Stimulated activated CD8-positive, alpha-beta memory T cell treated with anti-CD3 and anti-CD28 coated beads, Interleukin-7, amount 100 ng/mL, for 4 hours (primary cell): ENCODE results near the gene USP37.

Experiments used
- DNase-seq, 2 donors: peaks; one replicate each; pipeline ENCODE4 v3.0.0-alpha.2; 2020; ENCODE audit warnings: low read depth in 2 of 2

USP37 gene

GRCh38 chr2:218474527-218474926 is 93.6 kb downstream of the USP37 start:
- no peak for DNase-seq

- no peak for DNase-seq
These were observed 95.2 kb downstream of the USP37 start for GRCh38 chr2:218472988-218473387.

- DNase-seq, result no peak
These were observed 96.2 kb downstream of the USP37 start for GRCh38 chr2:218471982-218472381.

- no peak for DNase-seq
These were observed 97.1 kb downstream of the USP37 start for GRCh38 chr2:218471036-218471435.

- DNase-seq, result no peak
These were observed 97.7 kb downstream of the USP37 start for GRCh38 chr2:218470448-218470847.

GRCh38 chr2:218465987-218466633 is 102.0 kb downstream of the USP37 start:
- no peak for DNase-seq

GRCh38 chr2:218458598-218458997 is 109.6 kb downstream of the USP37 start:
- no peak for DNase-seq

GRCh38 chr2:218456849-218457248 is 111.3 kb downstream of the USP37 start:
- DNase-seq, result no peak

- DNase-seq, result no peak
These were observed 116.1 kb downstream of the USP37 start for GRCh38 chr2:218452079-218452478.

- DNase-seq, result no peak
These were observed 119.2 kb downstream of the USP37 start for GRCh38 chr2:218448934-218449333.

GRCh38 chr2:218447072-218447471 is 121.1 kb downstream of the USP37 start:
- DNase-seq, result no peak

GRCh38 chr2:218446547-218446946 is 121.6 kb downstream of the USP37 start:
- DNase-seq, result no peak

GRCh38 chr2:218445602-218446001 is 122.5 kb downstream of the USP37 start:
- no peak for DNase-seq

GRCh38 chr2:218444692-218445357 is 123.3 kb downstream of the USP37 start:
- no peak for DNase-seq

- no peak for DNase-seq
These were observed 129.6 kb downstream of the USP37 start for GRCh38 chr2:218438596-218438995.

GRCh38 chr2:218437969-218438368 is 130.2 kb downstream of the USP37 start:
- no peak for DNase-seq

GRCh38 chr2:218436992-218437391 is 131.2 kb downstream of the USP37 start:
- DNase-seq, result no peak

- no peak for DNase-seq
These were observed 132.9 kb downstream of the USP37 start for GRCh38 chr2:218435003-218435982.

GRCh38 chr2:218434456-218434855 is 133.7 kb downstream of the USP37 start:
- DNase-seq, result no peak

GRCh38 chr2:218432676-218433365 is 135.3 kb downstream of the USP37 start:
- DNase-seq, result no peak

GRCh38 chr2:218431878-218432277 is 136.3 kb downstream of the USP37 start:
- no peak for DNase-seq

- DNase-seq, result no peak
These were observed 137.4 kb downstream of the USP37 start for GRCh38 chr2:218430721-218431120.
